ENCODE measurements around the gene HBA1. TPM values are rescaled to one million over a fixed set of nuclear protein-coding genes. Genes with fewer than 3 reads are reported as not detected.
"Not testable (repeated sequence)": the region's sequence is repeated elsewhere in the genome, so short reads cannot be mapped to it uniquely, and the experiment has no call there.

HBA1 gene
- total and polyA plus RNA-seq, 3 donors from 2014 or later: 11.7 to 24.0 TPM; not detected in 1

- no peaks in the 10 kb centered on the region for H3K36me3 ChIP-seq (ENCODE audit: low read depth, missing control alignments)
- intact Hi-C loops (cut with DNase I; ENCODE audit: low total_unique reads): no loop called here
- no peak for DNase-seq
- no peak overlapping the region for H3K27ac ChIP-seq
- no peaks in the 10 kb centered on the region for H3K27me3 ChIP-seq
- H3K4me1 ChIP-seq: no peaks in the 10 kb centered on the region
- no peaks in the 10 kb centered on the region for H3K9me3 ChIP-seq
- no peak for TF ChIP-seq POLR2A (IDR thresholded peaks at IDR 0.05)
- no peak for TF ChIP-seq CTCF (IDR thresholded peaks at IDR 0.05)
- WGBS, 2 donors: 93% methylated on average over 4 to 5 of the region's 5 CpGs
- no peak overlapping the region for H3K4me3 ChIP-seq
Observed at GRCh38 chr16:200388-200787, 23.9 kb downstream of the HBA1 start.

- intact Hi-C loops (cut with DNase I; ENCODE audit: low total_unique reads): no loop called here
- peaks cover 3% of the 10 kb centered on the region for H3K36me3 ChIP-seq (ENCODE audit: low read depth, missing control alignments)
Observed at GRCh38 chr16:203246-203645, 26.8 kb downstream of the HBA1 start.

GRCh38 chr16:204046-204445 lies 27.6 kb downstream of the HBA1 start:
- intact Hi-C loops (cut with DNase I; ENCODE audit: low total_unique reads); H3K36me3 ChIP-seq (ENCODE audit: low read depth, missing control alignments): not testable (repeated sequence)

More at GRCh38 chr16:203246-203645, 26.8 kb downstream of the HBA1 start:
- 91 to 98% methylated on average over 4 of the region's 4 CpGs for WGBS, 2 donors
- Histone ChIP-seq H3K9me3 (no peaks in the 10 kb centered on the region), H3K4me3 (no peak overlapping the region), H3K27ac (no peak overlapping the region), H3K4me1 (no peaks in the 10 kb centered on the region), H3K27me3 (no peaks in the 10 kb centered on the region)
- DNase-seq: no peak
- TF ChIP-seq POLR2A (IDR thresholded peaks at IDR 0.05) (no peak), CTCF (IDR thresholded peaks at IDR 0.05) (no peak)

GRCh38 chr16:209359-209758 lies 32.9 kb downstream of the HBA1 start:
- H3K36me3 ChIP-seq (ENCODE audit: low read depth, missing control alignments): not testable (repeated sequence)
- WGBS, 2 donors: 91 to 92% methylated on average over 4 of the region's 4 CpGs

More at GRCh38 chr16:204046-204445, 27.6 kb downstream of the HBA1 start:
- DNase-seq, H3K27ac ChIP-seq, H3K4me3 ChIP-seq, H3K27me3 ChIP-seq, H3K4me1 ChIP-seq, H3K9me3 ChIP-seq: not testable (repeated sequence)
- 94 to 100% methylated on average over 9 of the region's 9 CpGs for WGBS, 2 donors

GRCh38 chr16:211631-212180 lies 35.2 kb downstream of the HBA1 start:
- H3K27ac ChIP-seq; H3K4me3 ChIP-seq; H3K4me1 ChIP-seq; H3K36me3 ChIP-seq (ENCODE audit: low read depth, missing control alignments); DNase-seq; H3K27me3 ChIP-seq; H3K9me3 ChIP-seq; intact Hi-C loops (cut with DNase I; ENCODE audit: low total_unique reads): not testable (repeated sequence)
- 88 to 90% methylated on average over 11 to 14 of the region's 14 CpGs for WGBS, 2 donors

More at GRCh38 chr16:209359-209758, 32.9 kb downstream of the HBA1 start:
- H3K27me3 ChIP-seq; H3K4me3 ChIP-seq; DNase-seq; intact Hi-C loops (cut with DNase I; ENCODE audit: low total_unique reads); H3K27ac ChIP-seq; H3K4me1 ChIP-seq; H3K9me3 ChIP-seq: not testable (repeated sequence)

- TF ChIP-seq CTCF (IDR thresholded peaks at IDR 0.05) (no peak), POLR2A (IDR thresholded peaks at IDR 0.05) (no peak)
- Histone ChIP-seq H3K4me3 (no peak overlapping the region), H3K9me3 (no peaks in the 10 kb centered on the region), H3K27ac (no peak overlapping the region), H3K4me1 (no peaks in the 10 kb centered on the region), H3K27me3 (no peaks in the 10 kb centered on the region), H3K36me3 (ENCODE audit: low read depth, missing control alignments) (no peaks in the 10 kb centered on the region)
- intact Hi-C loops (cut with DNase I; ENCODE audit: low total_unique reads): no loop called here
- 97 to 98% methylated on average over 3 of the region's 3 CpGs for WGBS, 2 donors
- DNase-seq: no peak
Observed at GRCh38 chr16:212999-213398, 36.5 kb downstream of the HBA1 start.

All from testis (tissue), 3 donors.